Mesenchymal stem cell (in vitro differentiated cells and primary cell): ENCODE measurements around the gene MEX3D.
"Not testable (repeated sequence)": the region's sequence is repeated elsewhere in the genome, so short reads cannot be mapped to it uniquely, and the experiment has no call there.

Experiments used
- DNase-seq: peaks from one replicate; pipeline ENCODE4 v3.0.0-alpha.2; 2013
- H2AFZ ChIP-seq: one replicate; pipeline ENCODE4 v1.6.1; 2013; ENCODE audit warnings: low read depth, mild to moderate bottlenecking, control low read depth, inconsistent platforms, low read length, moderate library complexity
- H2AK5ac ChIP-seq: 2 replicates; pipeline ENCODE4 v1.6.1; 2013; ENCODE audit warnings: low read length, moderate library complexity, mild to moderate bottlenecking, inconsistent platforms; ENCODE audit not compliant: severe bottlenecking
- H2BK120ac ChIP-seq: one replicate; pipeline ENCODE4 v1.6.1; 2013; ENCODE audit warnings: low read depth, mild to moderate bottlenecking, inconsistent platforms, low read length, moderate library complexity
- H2BK12ac ChIP-seq, 2 experiments: one replicate each; pipeline ENCODE4 v1.6.1; 2013; ENCODE audit warnings: inconsistent platforms in 2 of 2, low read length in 2 of 2, mild to moderate bottlenecking in 2 of 2, moderate library complexity in 2 of 2, control low read depth in 1 of 2
- H2BK15ac ChIP-seq: one replicate; pipeline ENCODE4 v1.6.1; 2013; ENCODE audit warnings: mild to moderate bottlenecking, low read depth, inconsistent platforms; ENCODE audit not compliant: poor library complexity, severe bottlenecking
- H2BK5ac ChIP-seq: 2 replicates; pipeline ENCODE4 v1.6.1; 2013; ENCODE audit warnings: low read depth, mild to moderate bottlenecking, low read length, control low read depth, inconsistent platforms; ENCODE audit not compliant: poor library complexity, severe bottlenecking
- H3K14ac ChIP-seq, 2 experiments: one replicate each; pipeline ENCODE4 v1.6.1; 2013; ENCODE audit warnings: inconsistent platforms in 2 of 2, low read length in 2 of 2, control low read depth in 1 of 2, mild to moderate bottlenecking in 1 of 2, moderate library complexity in 1 of 2
- H3K18ac ChIP-seq, 2 experiments: one replicate each; pipeline ENCODE4 v1.6.1; 2013; ENCODE audit warnings: inconsistent platforms in 2 of 2, low read length in 2 of 2, control low read depth in 1 of 2, low read depth in 1 of 2, mild to moderate bottlenecking in 1 of 2
- H3K23ac ChIP-seq, 2 experiments: one replicate each; pipeline ENCODE4 v1.6.1; 2013; ENCODE audit warnings: inconsistent platforms in 2 of 2, low read length in 2 of 2, mild to moderate bottlenecking in 2 of 2, moderate library complexity in 2 of 2, control low read depth in 1 of 2
- H3K27ac ChIP-seq: 2 replicates; pipeline ENCODE4 v1.5.1; 2013; ENCODE audit warnings: mild to moderate bottlenecking, moderate library complexity, low read length, control low read depth, inconsistent platforms; ENCODE audit not compliant: poor library complexity, severe bottlenecking
- H3K27me3 ChIP-seq, 2 experiments: 2 replicates each; pipeline versions ENCODE4 v1.6.1 to v1.7.0; 2013; ENCODE audit warnings: low read length in 2 of 2, mild to moderate bottlenecking in 2 of 2, moderate library complexity in 2 of 2, control low read depth in 1 of 2, inconsistent platforms in 1 of 2; ENCODE audit not compliant: control insufficient read depth in 1 of 2, insufficient read depth in 1 of 2
- H3K36me3 ChIP-seq, 2 experiments: 2 replicates each; pipeline versions ENCODE4 v1.6.1 to v1.7.0; 2013; ENCODE audit warnings: low read length in 2 of 2, control low read depth in 1 of 2, inconsistent platforms in 1 of 2, low read depth in 1 of 2, mild to moderate bottlenecking in 1 of 2; ENCODE audit not compliant: insufficient read depth in 2 of 2, control insufficient read depth in 1 of 2
- H3K4ac ChIP-seq, 2 experiments: one replicate each; pipeline ENCODE4 v1.6.1; 2013; ENCODE audit warnings: inconsistent platforms in 2 of 2, low read length in 2 of 2, mild to moderate bottlenecking in 2 of 2, moderate library complexity in 2 of 2, control low read depth in 1 of 2, low read depth in 1 of 2
- H3K4me1 ChIP-seq: 2 replicates; pipeline ENCODE4 v1.6.1; 2013; ENCODE audit warnings: low read depth, low read length, control low read depth; ENCODE audit not compliant: control insufficient read depth, insufficient read depth
- H3K4me2 ChIP-seq: 2 replicates; pipeline ENCODE4 v1.6.1; 2013; ENCODE audit warnings: low read length, mild to moderate bottlenecking, inconsistent platforms; ENCODE audit not compliant: poor library complexity, severe bottlenecking
- H3K4me3 ChIP-seq, 2 experiments: 2 replicates each; pipeline versions ENCODE4 v1.5.1 to v1.7.0; 2013; ENCODE audit warnings: low read length in 2 of 2, mild to moderate bottlenecking in 2 of 2, control low read depth in 1 of 2, low read depth in 1 of 2; ENCODE audit not compliant: insufficient read depth in 1 of 2
- H3K79me1 ChIP-seq: replicated peaks from 2 replicates; pipeline ENCODE4 v1.6.1; 2013; ENCODE audit warnings: mild to moderate bottlenecking, control low read depth, low read length, inconsistent platforms; ENCODE audit not compliant: poor library complexity, severe bottlenecking
- H3K9ac ChIP-seq: 2 replicates; pipeline ENCODE4 v1.7.0; 2013; ENCODE audit warnings: mild to moderate bottlenecking, low read length, moderate library complexity
- H3K9me3 ChIP-seq: 2 replicates; pipeline ENCODE4 v1.7.0; 2013; ENCODE audit warnings: mild to moderate bottlenecking, low read length; ENCODE audit not compliant: control insufficient read depth
- H4K8ac ChIP-seq: one replicate; pipeline ENCODE4 v1.6.1; 2013; ENCODE audit warnings: inconsistent platforms, mild to moderate bottlenecking, low read length, moderate library complexity
- H4K91ac ChIP-seq: one replicate; pipeline ENCODE4 v1.6.1; 2013; ENCODE audit warnings: mild to moderate bottlenecking, low read length, inconsistent platforms
- WGBS: methylation state at CpG from one replicate; pipeline ENCODE4 v1.1.7; 2013; ENCODE audit warnings: mixed read lengths; 5-methylcytosine and 5-hydroxymethylcytosine counted together

Gene MEX3D

DNA sequence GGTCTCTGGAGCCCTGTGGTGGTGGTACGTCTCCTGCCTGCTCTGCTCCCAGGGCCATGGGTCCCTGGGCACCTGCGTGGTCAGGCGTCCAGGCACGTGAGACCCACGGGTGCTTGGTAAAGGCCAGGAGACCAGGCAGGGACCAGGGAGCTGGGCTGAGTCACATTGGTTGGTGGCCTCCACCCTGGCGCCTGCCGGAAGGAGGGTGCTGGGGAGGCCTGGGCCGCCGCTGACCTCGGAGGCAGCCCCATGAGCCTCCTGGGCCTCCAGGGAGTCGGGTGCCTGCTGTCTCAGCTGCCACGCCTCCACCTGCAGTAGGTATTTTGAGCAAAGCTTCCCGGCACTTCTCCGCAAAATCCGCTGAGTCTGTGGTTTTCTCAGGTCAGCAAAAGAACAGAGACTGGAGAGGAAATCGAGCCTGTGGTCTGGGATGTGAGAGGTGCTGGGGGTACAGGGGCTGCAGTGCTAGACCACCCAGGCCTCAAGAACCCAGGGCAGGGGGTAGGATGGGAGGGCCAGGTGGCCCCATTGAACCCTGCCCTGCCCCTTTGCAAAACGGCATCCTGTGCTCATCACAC is 47.8 kb downstream of the MEX3D start:
- Histone ChIP-seq H2AFZ (no peak overlapping the region), H3K4me3 (no peak overlapping the region), H2BK120ac (no peak overlapping the region), H4K91ac (no peak overlapping the region), H2BK15ac (no peak overlapping the region), H3K79me1 (no peaks in the 10 kb centered on the region), H3K27me3 (peaks cover 42 to 72% of the 10 kb centered on the region in 2 experiments), H2BK12ac (no peak overlapping the region), H3K4ac (no peak overlapping the region), H3K4me2 (no peak overlapping the region), H2BK5ac (no peak overlapping the region), H3K14ac (no peak overlapping the region), H3K4me1 (peaks cover 12% of the 10 kb centered on the region), H3K27ac (no peak overlapping the region), H3K36me3 (peaks cover 0 to 3% of the 10 kb centered on the region in 2 experiments), H4K8ac (no peak overlapping the region), H3K18ac (no peak overlapping the region), H3K23ac (no peak overlapping the region), H3K9me3 (peaks cover 2% of the 10 kb centered on the region), H2AK5ac (no peak overlapping the region), H3K9ac (no peak overlapping the region)
- DNase-seq, result no peak
- WGBS, result 83% methylated on average over 17 of the region's 17 CpGs

DNA sequence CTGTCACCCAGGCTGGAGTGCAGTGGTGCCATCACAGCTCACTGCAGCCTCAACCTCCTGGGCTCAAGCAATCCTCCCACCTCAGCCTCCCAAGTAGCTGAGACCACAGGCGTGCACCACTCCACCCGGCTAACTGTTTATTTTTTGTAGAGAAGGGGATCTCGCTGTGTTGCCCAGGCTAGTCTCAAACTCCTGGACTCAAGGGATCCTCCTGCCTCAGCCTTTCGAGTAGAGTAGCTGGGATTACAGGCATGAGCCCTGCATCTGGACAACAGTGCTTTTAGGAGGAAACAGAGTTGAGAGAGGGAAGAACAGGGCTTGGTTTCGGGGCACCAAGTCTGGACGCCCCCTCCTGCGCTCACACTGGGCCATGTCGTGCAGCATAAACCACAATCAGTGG is 48.3 kb downstream of the MEX3D start:
- not testable (repeated sequence) for H3K27ac ChIP-seq, H3K4me3 ChIP-seq, H2AFZ ChIP-seq, H3K79me1 ChIP-seq, H3K4me2 ChIP-seq, H2BK120ac ChIP-seq, H3K18ac ChIP-seq, H3K36me3 ChIP-seq, H2AK5ac ChIP-seq, H3K23ac ChIP-seq, H4K91ac ChIP-seq, H3K9ac ChIP-seq, H4K8ac ChIP-seq, H2BK15ac ChIP-seq, H2BK12ac ChIP-seq, H2BK5ac ChIP-seq, DNase-seq, H3K14ac ChIP-seq, H3K9me3 ChIP-seq, H3K4ac ChIP-seq
- 81% methylated on average over 8 of the region's 8 CpGs for WGBS
- peaks cover 37 to 72% of the 10 kb centered on the region in 2 experiments for H3K27me3 ChIP-seq
- H3K4me1 ChIP-seq, result peaks cover 10% of the 10 kb centered on the region

DNA sequence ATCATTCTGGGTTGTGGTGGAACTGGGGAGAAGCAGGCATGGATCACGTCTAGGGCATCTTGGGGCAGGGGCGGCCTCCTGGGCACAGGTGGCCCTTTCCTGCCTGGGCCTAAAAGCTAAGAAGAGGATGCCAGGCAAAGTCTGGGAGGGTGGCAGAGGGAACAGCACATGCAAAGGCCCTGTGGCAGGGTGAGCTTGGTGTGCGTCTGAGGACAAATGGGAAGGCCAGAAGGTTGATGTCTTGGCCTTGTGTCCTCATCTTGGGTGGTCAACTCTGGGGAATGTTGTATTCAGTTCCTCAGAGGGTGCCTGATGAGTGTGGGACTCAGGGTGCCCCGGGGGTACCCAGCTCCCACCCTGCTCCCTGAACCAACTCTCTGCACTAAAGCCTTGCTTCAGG is 49.7 kb downstream of the MEX3D start:
- Histone ChIP-seq H4K8ac (no peak overlapping the region), H4K91ac (no peak overlapping the region), H2AFZ (no peak overlapping the region), H3K14ac (no peak overlapping the region), H3K9ac (no peak overlapping the region), H3K79me1 (no peaks in the 10 kb centered on the region), H2BK12ac (no peak overlapping the region), H3K18ac (no peak overlapping the region), H2AK5ac (no peak overlapping the region), H2BK120ac (no peak overlapping the region), H2BK5ac (no peak overlapping the region), H3K4me1 (peaks cover 9% of the 10 kb centered on the region), H3K36me3 (no peaks in the 10 kb centered on the region), H3K4me3 (no peak overlapping the region), H3K4me2 (no peak overlapping the region), H3K23ac (no peak overlapping the region), H2BK15ac (no peak overlapping the region), H3K27ac (no peak overlapping the region), H3K27me3 (peaks cover 29 to 72% of the 10 kb centered on the region in 2 experiments), H3K9me3 (peaks cover 2% of the 10 kb centered on the region), H3K4ac (no peak overlapping the region)
- 76% methylated on average over 3 of the region's 4 CpGs for WGBS
- DNase-seq, result no peak

DNA sequence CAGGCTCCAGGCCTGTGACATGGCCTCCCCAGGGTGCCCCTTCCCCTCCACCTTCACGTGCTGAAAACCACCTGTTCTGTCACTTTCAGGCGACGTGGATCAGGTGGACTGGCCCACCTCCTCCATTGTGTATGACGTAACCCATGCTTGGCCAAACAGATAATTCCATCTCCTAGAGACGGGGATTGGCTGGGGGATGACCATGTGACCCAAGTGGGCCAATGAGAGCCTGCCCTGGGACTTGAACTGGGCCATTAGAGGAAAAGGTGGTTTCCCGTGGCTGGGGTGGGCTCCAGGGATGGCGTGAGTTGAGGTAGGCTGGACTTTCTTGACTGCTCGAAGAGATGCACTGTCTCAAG is 51.8 kb downstream of the MEX3D start:
- Histone ChIP-seq H3K9me3 (peaks cover 2% of the 10 kb centered on the region), H4K91ac (no peak overlapping the region), H3K4me1 (peaks cover 22% of the 10 kb centered on the region), H3K27me3 (peaks cover 12 to 65% of the 10 kb centered on the region in 2 experiments), H2BK5ac (no peak overlapping the region), H3K18ac (no peak overlapping the region), H3K4me2 (no peak overlapping the region), H3K27ac (no peak overlapping the region), H4K8ac (no peak overlapping the region), H2AFZ (no peak overlapping the region), H3K79me1 (peaks cover 8% of the 10 kb centered on the region), H2AK5ac (no peak overlapping the region), H3K36me3 (no peaks in the 10 kb centered on the region), H3K9ac (no peak overlapping the region), H2BK12ac (no peak overlapping the region), H3K14ac (no peak overlapping the region), H2BK120ac (no peak overlapping the region), H2BK15ac (no peak overlapping the region), H3K4me3 (no peak overlapping the region), H3K23ac (no peak overlapping the region), H3K4ac (no peak overlapping the region)
- no peak for DNase-seq
- 79% methylated on average over 8 of the region's 8 CpGs for WGBS
